Vagina (tissue), 2 donors: Measurements from ENCODE around the gene PLPP2. TPM values are rescaled to one million over a fixed set of nuclear protein-coding genes. Genes with fewer than 3 reads are reported as not detected.

Experiments used
- DNase-seq, 2 donors: peaks; one replicate each; pipeline ENCODE4 v3.0.0-alpha.2; 2017; ENCODE audit errors: extremely low spot score in 2 of 2
- H3K27ac ChIP-seq: fragments of 200-600 bp; sonication (generic); one replicate; pipeline ENCODE4 v1.5.1; 2019
- H3K27me3 ChIP-seq: fragments of 200-600 bp; sonication (generic); one replicate; pipeline ENCODE4 v1.5.1; 2019
- H3K36me3 ChIP-seq, 2 donors: fragments of 200-600 bp; sonication (generic); one replicate each; pipeline ENCODE4 v1.5.1; 2017 to 2019
- H3K4me1 ChIP-seq: fragments of 200-600 bp; sonication (generic); one replicate; pipeline ENCODE4 v1.5.1; 2019
- H3K4me3 ChIP-seq, 2 donors: fragments of 200-600 bp; sonication (generic); 1 replicate in 1 of 2; 2 replicates in 1 of 2; pipeline ENCODE4 v1.5.1; 2016 to 2019
- H3K9me3 ChIP-seq: fragments of 200-600 bp; sonication (generic); one replicate; pipeline ENCODE4 v1.5.1; 2019
- POLR2A ChIP-seq, 2 donors: fragments of 450-650 bp; IDR thresholded peaks; one replicate each; pipeline ENCODE4 v1.6.1; 2017; ENCODE audit warnings: antibody characterized with exemption in 2 of 2, mild to moderate bottlenecking in 2 of 2, moderate library complexity in 2 of 2
- POLR2AphosphoS5 ChIP-seq, 2 donors: sonication (generic); formaldehyde crosslinking; IDR thresholded peaks; one replicate each; pipeline ENCODE4 v1.9.0; 2017; ENCODE audit warnings: antibody characterized with exemption in 2 of 2, mild to moderate bottlenecking in 2 of 2, low read depth in 1 of 2; ENCODE audit not compliant: insufficient read depth in 1 of 2
- intact Hi-C: fragments of 100-400 bp; cut with DNase I; formaldehyde crosslinking; loops from one replicate; pipeline ENCODE4 v1.15.1; 2023
- total RNA-seq: library from RNA; depleted of rRNA; stranded (reverse); fragments of >200 nt; gene quantifications from one replicate; pipeline ENCODE4 v1.2.3, GENCODE V29; 2016
- TF ChIP-seq, protein P1 (sequence below), 3 experiments: fragments of 450-650 bp in 2 of 3; fragments of 200-600 bp in 1 of 3; sonication (generic) in 1 of 3; IDR thresholded peaks; one replicate each; pipeline ENCODE4 v1.5.1; 2017 to 2019; ENCODE audit warnings: antibody characterized with exemption in 3 of 3, mild to moderate bottlenecking in 2 of 3, moderate library complexity in 2 of 3

The PLPP2 gene
- total RNA-seq, 1 donor from 2014 or later: 49.4 TPM

DNA sequence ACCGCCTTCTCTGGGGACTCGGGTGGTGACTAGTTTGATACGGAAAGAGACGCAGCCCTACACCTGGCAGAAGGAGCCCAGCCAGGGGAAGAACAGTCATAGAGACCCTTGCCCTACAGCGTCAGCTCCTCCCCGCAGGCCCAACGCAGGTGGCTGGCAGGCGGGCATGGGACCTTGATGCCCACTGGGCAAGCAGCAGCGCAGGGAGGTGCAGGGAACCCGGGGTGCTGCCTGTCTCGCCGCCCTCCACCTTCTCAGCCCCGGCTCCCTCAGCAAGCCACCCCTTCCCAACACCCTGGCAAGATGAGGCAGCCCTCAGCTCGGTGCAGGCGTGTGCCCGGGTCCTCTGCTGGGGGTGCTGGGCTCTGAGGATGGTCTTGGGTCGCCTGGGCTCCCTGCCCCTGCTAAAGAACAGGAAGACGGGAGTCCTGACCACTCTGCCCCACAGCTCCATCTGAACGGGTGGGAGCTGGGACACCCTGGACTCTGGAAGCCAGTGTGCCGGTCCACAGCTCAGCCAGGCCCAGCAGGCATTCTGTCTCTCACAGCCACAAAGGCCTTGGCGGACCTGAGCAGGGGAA is 44.4 kb upstream of the PLPP2 start:
- intact Hi-C loops: no loop called here

DNA sequence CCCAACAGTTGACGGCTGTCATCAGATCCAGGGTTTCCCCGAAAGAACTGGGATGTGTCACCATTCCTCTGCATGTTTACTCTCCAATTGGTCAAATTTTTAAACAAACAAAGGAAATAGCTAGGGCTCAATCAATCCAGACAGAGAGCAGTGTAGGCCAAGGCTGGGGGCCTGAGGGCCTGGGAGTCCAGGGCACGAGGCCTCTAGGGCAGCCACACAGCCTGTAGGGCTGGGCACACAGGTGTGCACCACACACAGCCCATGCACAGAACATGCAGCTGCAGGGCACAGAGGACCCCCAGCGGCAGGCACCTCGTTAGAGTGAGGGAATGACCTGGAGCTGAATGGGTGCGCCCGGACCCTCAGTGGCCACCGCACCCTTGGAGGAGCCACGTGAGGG is 43.9 kb upstream of the PLPP2 start:
- DNase-seq: no peak
- Histone ChIP-seq H3K4me1 (peaks cover 5% of the 10 kb centered on the region), H3K27me3 (no peaks in the 10 kb centered on the region), H3K27ac (no peak overlapping the region), H3K9me3 (no peaks in the 10 kb centered on the region), H3K4me3 (no peak overlapping the region), H3K36me3 (peaks cover 0 to 36% of the 10 kb centered on the region in 2 donors)
- intact Hi-C loops: no loop called here
- TF ChIP-seq, protein P1, sequence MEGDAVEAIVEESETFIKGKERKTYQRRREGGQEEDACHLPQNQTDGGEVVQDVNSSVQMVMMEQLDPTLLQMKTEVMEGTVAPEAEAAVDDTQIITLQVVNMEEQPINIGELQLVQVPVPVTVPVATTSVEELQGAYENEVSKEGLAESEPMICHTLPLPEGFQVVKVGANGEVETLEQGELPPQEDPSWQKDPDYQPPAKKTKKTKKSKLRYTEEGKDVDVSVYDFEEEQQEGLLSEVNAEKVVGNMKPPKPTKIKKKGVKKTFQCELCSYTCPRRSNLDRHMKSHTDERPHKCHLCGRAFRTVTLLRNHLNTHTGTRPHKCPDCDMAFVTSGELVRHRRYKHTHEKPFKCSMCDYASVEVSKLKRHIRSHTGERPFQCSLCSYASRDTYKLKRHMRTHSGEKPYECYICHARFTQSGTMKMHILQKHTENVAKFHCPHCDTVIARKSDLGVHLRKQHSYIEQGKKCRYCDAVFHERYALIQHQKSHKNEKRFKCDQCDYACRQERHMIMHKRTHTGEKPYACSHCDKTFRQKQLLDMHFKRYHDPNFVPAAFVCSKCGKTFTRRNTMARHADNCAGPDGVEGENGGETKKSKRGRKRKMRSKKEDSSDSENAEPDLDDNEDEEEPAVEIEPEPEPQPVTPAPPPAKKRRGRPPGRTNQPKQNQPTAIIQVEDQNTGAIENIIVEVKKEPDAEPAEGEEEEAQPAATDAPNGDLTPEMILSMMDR (IDR thresholded peaks at IDR 0.05): no peak
- TF ChIP-seq POLR2AphosphoS5 (IDR thresholded peaks at IDR 0.05; ENCODE audit: insufficient read depth in 1 of 2, low read depth in 1 of 2) (no peak), POLR2A (IDR thresholded peaks at IDR 0.05) (no peak)

More for the DNA sequence above, 44.4 kb upstream of the PLPP2 start:
- H3K36me3 ChIP-seq: peaks cover 0 to 31% of the 10 kb centered on the region in 2 donors
- H3K9me3 ChIP-seq: no peaks in the 10 kb centered on the region
- no peaks in the 10 kb centered on the region for H3K27me3 ChIP-seq
- DNase-seq: no peak
- H3K27ac ChIP-seq: no peak overlapping the region
- H3K4me1 ChIP-seq: peaks cover 7% of the 10 kb centered on the region
- no peak for TF ChIP-seq POLR2A (IDR thresholded peaks at IDR 0.05)
- no peak for TF ChIP-seq POLR2AphosphoS5 (IDR thresholded peaks at IDR 0.05; ENCODE audit: insufficient read depth in 1 of 2, low read depth in 1 of 2)
- TF ChIP-seq, protein P1 (IDR thresholded peaks at IDR 0.05): no peak
- no peak overlapping the region for H3K4me3 ChIP-seq

DNA sequence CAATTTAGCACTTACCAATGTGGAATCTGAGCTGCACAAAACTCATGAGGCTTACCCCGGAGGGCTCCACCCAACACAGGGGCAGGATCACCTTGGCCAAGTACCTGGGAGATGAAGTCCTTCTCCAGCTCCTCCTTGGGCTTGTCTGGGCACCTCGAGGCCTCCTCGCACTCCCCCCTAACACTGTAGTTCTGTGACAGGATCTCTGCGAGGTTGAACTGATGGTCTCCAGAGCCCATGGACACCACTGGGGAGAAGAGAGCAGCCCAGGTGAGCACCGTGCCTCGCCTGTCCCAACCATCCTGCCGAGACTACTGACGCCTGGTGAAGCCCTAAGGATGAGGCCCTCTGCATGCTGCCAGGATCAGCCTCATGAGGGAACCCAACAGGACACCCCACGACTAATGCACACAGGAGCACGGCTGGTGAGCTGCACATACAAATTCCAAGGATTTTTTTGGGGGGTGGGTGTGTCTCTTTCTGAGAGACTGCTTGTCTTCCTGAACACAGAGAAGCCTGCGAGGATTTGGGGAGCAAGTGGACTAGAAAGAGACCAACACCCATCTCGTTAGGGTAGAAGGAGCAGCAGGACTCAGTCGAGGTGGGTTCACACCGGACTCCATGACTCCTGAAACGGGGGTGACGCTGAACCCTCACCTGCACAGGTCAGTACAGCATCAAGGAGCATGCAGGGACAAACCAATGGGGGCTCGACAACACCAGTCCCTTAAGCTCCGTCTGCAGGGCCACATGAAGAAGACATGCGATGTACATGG is 43.3 kb upstream of the PLPP2 start:
- no peak for DNase-seq
- Histone ChIP-seq H3K4me3 (no peak overlapping the region), H3K27ac (no peak overlapping the region), H3K27me3 (no peaks in the 10 kb centered on the region), H3K4me1 (peaks cover 5% of the 10 kb centered on the region), H3K9me3 (no peaks in the 10 kb centered on the region), H3K36me3 (peaks cover 0 to 42% of the 10 kb centered on the region in 2 donors)
- TF ChIP-seq, protein P1 (IDR thresholded peaks at IDR 0.05): no peak
- intact Hi-C loops: no loop called here

DNA sequence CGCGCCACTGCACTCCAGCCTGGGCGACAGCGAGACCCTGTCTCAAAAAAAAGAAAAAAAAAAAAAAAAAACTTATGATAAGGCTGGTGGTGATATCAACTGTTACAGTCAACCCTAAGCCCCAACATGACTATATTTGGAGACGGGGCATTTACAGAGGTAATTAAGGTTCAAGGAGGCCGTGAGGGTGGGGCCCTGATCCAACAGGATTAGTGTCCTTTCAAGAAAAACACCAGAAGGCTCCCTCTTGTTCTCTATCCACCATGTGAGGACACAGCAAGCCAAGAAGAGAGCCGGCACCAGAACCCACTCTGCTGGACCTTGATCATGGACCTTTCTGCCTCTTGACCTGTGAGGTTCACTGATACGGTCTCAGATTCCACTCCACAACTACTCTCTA is 39.3 kb upstream of the PLPP2 start:
- DNase-seq: no peak
- TF ChIP-seq, protein P1 (IDR thresholded peaks at IDR 0.05): no peak
- no peak for TF ChIP-seq POLR2A (IDR thresholded peaks at IDR 0.05)
- TF ChIP-seq POLR2AphosphoS5 (IDR thresholded peaks at IDR 0.05; ENCODE audit: insufficient read depth in 1 of 2, low read depth in 1 of 2): no peak
- no peak overlapping the region for H3K27ac ChIP-seq
- H3K4me1 ChIP-seq: peaks cover 5% of the 10 kb centered on the region
- H3K4me3 ChIP-seq: no peak overlapping the region
- no peaks in the 10 kb centered on the region for H3K27me3 ChIP-seq
- H3K9me3 ChIP-seq: no peaks in the 10 kb centered on the region
- peaks cover 0 to 82% of the 10 kb centered on the region in 2 donors for H3K36me3 ChIP-seq
- intact Hi-C loops: no loop called here

DNA sequence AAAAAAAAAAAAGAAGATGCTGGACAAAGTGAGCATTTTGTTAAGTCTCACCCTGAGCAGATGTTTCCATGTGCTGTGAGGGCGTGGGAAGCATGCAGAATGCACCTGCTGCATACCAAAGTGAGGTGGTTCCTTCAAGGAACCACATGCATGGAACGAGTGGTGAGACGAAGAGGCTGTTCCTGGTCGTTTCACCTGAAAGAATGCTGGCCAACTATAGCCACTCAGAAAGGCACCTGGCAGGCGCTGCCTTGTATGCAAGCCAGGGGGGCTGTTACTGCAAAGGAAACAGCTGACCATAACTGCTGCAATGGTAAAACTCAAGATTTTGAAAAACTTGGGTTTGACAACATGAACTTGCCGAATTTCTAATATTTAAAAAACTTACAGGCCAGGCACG is 38.7 kb upstream of the PLPP2 start:
- Histone ChIP-seq H3K36me3 (peaks cover 0 to 82% of the 10 kb centered on the region in 2 donors), H3K4me3 (no peak overlapping the region), H3K27ac (no peak overlapping the region), H3K4me1 (no peaks in the 10 kb centered on the region), H3K9me3 (no peaks in the 10 kb centered on the region), H3K27me3 (no peaks in the 10 kb centered on the region)
- intact Hi-C loops: no loop called here
- DNase-seq: no peak
- TF ChIP-seq, protein P1 (IDR thresholded peaks at IDR 0.05): no peak
- TF ChIP-seq POLR2AphosphoS5 (IDR thresholded peaks at IDR 0.05; ENCODE audit: insufficient read depth in 1 of 2, low read depth in 1 of 2) (no peak), POLR2A (IDR thresholded peaks at IDR 0.05) (no peak)
